ENCODE measurements around the gene NABP1. TPM values are rescaled to one million over a fixed set of nuclear protein-coding genes. Genes with fewer than 3 reads are reported as not detected.

NABP1 gene
- total and polyA plus RNA-seq, 10 of the 15 experiments (the other 5 are each of a cell fraction or from before 2014, with no cell fraction given) = 22.9 to 65.7 (median 39.9) TPM

DNA sequence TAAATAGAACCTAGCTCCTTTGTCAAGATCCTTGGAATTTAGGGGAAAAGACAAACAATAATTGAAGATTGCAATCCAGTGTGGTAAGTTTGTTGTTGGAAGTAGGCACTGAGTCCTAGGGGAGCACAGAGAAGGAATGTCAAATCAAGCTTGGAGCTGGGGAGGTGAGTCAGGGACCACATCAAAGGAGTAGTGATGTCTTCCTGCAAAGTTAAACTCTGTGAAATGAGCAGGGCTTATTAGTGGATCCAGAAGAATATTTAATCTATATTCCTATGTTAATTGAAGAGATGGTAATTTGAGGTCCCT lies 41.7 kb upstream of the NABP1 start (continued):
- no peak for TF ChIP-seq ZNF384 (IDR thresholded peaks at IDR 0.05; ENCODE audit: borderline replicate concordance, low read depth, low read length)
- no peak for TF ChIP-seq TCF12 (IDR thresholded peaks at IDR 0.05; ENCODE audit: low read depth, low read length)
- no peak for TF ChIP-seq SMAD5 (IDR thresholded peaks at IDR 0.05; ENCODE audit: low read depth)
- no peak for TF ChIP-seq NFYB (IDR thresholded peaks at IDR 0.05; ENCODE audit: insufficient read depth, low read depth, low read length)
- TF ChIP-seq NR2C2 (IDR thresholded peaks at IDR 0.05; ENCODE audit: borderline replicate concordance, control insufficient read depth, insufficient read length, low read depth) = no peak

DNA sequence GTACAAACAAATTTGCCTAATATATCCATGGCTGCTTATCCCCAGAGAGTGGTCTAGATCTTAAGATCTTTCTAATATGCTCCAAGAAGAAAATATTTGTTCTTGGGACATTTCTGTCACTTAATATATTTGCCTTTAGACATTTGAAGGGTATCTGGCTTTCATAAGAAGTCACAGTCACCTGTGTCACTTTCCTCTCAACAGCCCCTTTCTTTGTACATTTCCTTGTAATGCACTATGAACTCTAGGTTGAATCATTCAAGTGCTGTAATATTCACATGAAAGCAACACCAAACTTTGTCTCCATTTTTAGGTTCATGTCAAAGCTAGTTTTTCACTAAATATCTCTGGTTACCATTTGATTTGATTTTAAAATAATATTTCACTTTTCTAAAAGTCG lies 41.4 kb upstream of the NABP1 start:
- 96% methylated on average over 1 of the region's 1 CpG for WGBS (ENCODE audit: insufficient coverage, insufficient replicate concordance, low lambda C conversion rate, missing lambda C conversion rate)
- Histone ChIP-seq H3K4me1 (ENCODE audit: control insufficient read depth, insufficient read depth, low read length) (peaks cover 34% of the 10 kb centered on the region), H2AFZ (ENCODE audit: control insufficient read depth, low read depth, low read length) (no peak overlapping the region), H3K9me3 (replicated peaks; ENCODE audit: control insufficient read depth, insufficient read depth, low read length) (no peaks in the 10 kb centered on the region), H3K36me3 (ENCODE audit: control insufficient read depth in 2 of 2, insufficient read depth in 2 of 2, low read length in 1 of 2) (no peaks in the 10 kb centered on the region), H3K79me2 (ENCODE audit: control insufficient read depth, insufficient read depth, low read length) (no peaks in the 10 kb centered on the region), H3K27me3 (replicated peaks in 1 of 2; ENCODE audit: control insufficient read depth in 2 of 2, insufficient read depth in 2 of 2, low read length in 1 of 2) (no peaks in the 10 kb centered on the region), H3K9ac (ENCODE audit: control insufficient read depth, insufficient read depth, low read length) (no peak overlapping the region), H4K20me1 (ENCODE audit: control insufficient read depth, insufficient read depth) (no peaks in the 10 kb centered on the region), H3K4me3 (no peak overlapping the region), H3K4me2 (ENCODE audit: control insufficient read depth, insufficient read depth) (no peak overlapping the region), H3K27ac (ENCODE audit: control insufficient read depth, insufficient read depth) (no peak overlapping the region)
- DNase-seq (ENCODE audit: low read depth, low spot score) (no peak), ATAC-seq (no peak), FAIRE-seq (no peak)
- ChIA-PET CTCF (interaction anchor here (0.7 to 1.7 kb wide), 3 partner anchors 55 to 585 kb away, joined by 3 to 4 read pairs (median 3); no protein-coding TSS in a partner anchor), POLR2A (interaction anchor here (2.6 kb wide), 1 partner anchor 39 kb away, joined by 11 read pairs; no protein-coding TSS in a partner anchor), SMC1A (ENCODE audit: uncharacterized antibody, unreplicated experiment) (interaction anchor here (1.1 to 15.3 kb wide), 6 partner anchors 8 to 70 kb away, joined by 3 to 136 read pairs (median 22); no protein-coding TSS in a partner anchor), RAD21 (ENCODE audit: unreplicated experiment) (interaction anchor here (1.3 to 1.6 kb wide), 2 partner anchors 30 to 41 kb away, joined by 3 to 4 read pairs; no protein-coding TSS in a partner anchor)
- BruUV-seq (replicated peaks) = no TSS peak
- TF ChIP-seq, protein P1, sequence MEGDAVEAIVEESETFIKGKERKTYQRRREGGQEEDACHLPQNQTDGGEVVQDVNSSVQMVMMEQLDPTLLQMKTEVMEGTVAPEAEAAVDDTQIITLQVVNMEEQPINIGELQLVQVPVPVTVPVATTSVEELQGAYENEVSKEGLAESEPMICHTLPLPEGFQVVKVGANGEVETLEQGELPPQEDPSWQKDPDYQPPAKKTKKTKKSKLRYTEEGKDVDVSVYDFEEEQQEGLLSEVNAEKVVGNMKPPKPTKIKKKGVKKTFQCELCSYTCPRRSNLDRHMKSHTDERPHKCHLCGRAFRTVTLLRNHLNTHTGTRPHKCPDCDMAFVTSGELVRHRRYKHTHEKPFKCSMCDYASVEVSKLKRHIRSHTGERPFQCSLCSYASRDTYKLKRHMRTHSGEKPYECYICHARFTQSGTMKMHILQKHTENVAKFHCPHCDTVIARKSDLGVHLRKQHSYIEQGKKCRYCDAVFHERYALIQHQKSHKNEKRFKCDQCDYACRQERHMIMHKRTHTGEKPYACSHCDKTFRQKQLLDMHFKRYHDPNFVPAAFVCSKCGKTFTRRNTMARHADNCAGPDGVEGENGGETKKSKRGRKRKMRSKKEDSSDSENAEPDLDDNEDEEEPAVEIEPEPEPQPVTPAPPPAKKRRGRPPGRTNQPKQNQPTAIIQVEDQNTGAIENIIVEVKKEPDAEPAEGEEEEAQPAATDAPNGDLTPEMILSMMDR (IDR thresholded peaks at IDR 0.05 in 2 of 3, conservative IDR thresholded peaks at IDR 0.05 in 1 of 3; ENCODE audit: control insufficient read depth in 2 of 3, extremely low read depth in 1 of 3, insufficient read depth in 1 of 3, low read depth in 3 of 3, low read length in 3 of 3) = no peak
- TF ChIP-seq, protein P2, sequence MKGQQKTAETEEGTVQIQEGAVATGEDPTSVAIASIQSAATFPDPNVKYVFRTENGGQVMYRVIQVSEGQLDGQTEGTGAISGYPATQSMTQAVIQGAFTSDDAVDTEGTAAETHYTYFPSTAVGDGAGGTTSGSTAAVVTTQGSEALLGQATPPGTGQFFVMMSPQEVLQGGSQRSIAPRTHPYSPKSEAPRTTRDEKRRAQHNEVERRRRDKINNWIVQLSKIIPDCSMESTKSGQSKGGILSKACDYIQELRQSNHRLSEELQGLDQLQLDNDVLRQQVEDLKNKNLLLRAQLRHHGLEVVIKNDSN (IDR thresholded peaks at IDR 0.05; ENCODE audit: borderline replicate concordance, extremely low read length, insufficient read depth, low read depth, low read length) = no peak
- TF ChIP-seq RUNX3 (IDR thresholded peaks at IDR 0.05; ENCODE audit: low read length) = no peak
- TF ChIP-seq EZH2 (IDR thresholded peaks at IDR 0.05; ENCODE audit: borderline replicate concordance, control insufficient read depth, low read depth, low read length) = no peak
- TF ChIP-seq, protein P3, sequence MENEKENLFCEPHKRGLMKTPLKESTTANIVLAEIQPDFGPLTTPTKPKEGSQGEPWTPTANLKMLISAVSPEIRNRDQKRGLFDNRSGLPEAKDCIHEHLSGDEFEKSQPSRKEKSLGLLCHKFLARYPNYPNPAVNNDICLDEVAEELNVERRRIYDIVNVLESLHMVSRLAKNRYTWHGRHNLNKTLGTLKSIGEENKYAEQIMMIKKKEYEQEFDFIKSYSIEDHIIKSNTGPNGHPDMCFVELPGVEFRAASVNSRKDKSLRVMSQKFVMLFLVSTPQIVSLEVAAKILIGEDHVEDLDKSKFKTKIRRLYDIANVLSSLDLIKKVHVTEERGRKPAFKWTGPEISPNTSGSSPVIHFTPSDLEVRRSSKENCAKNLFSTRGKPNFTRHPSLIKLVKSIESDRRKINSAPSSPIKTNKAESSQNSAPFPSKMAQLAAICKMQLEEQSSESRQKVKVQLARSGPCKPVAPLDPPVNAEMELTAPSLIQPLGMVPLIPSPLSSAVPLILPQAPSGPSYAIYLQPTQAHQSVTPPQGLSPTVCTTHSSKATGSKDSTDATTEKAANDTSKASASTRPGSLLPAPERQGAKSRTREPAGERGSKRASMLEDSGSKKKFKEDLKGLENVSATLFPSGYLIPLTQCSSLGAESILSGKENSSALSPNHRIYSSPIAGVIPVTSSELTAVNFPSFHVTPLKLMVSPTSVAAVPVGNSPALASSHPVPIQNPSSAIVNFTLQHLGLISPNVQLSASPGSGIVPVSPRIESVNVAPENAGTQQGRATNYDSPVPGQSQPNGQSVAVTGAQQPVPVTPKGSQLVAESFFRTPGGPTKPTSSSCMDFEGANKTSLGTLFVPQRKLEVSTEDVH (IDR thresholded peaks at IDR 0.05; ENCODE audit: low read depth, partially characterized antibody) = no peak
- no peak for TF ChIP-seq HDAC2 (IDR thresholded peaks at IDR 0.05)
- no peak for TF ChIP-seq KLF5 (IDR thresholded peaks at IDR 0.05; ENCODE audit: partially characterized antibody)
- no peak for TF ChIP-seq ZBED1 (IDR thresholded peaks at IDR 0.05; ENCODE audit: borderline replicate concordance)
- no peak for TF ChIP-seq CHD4 (IDR thresholded peaks at IDR 0.05)
- no peak for TF ChIP-seq BMI1 (IDR thresholded peaks at IDR 0.05; ENCODE audit: borderline replicate concordance)
- TF ChIP-seq HDGF (IDR thresholded peaks at IDR 0.05) = no peak
- TF ChIP-seq ASH2L (IDR thresholded peaks at IDR 0.05; ENCODE audit: borderline replicate concordance, low read depth) = no peak
- intact Hi-C loops (cut with micrococcal nuclease; ENCODE audit: unreplicated experiment) = loop anchor here (5.0 kb wide), 1 partner anchor 41 kb away; the partner anchor contains the start of gene NABP1
- in situ Hi-C loops (cut with MboI) = no loop called here
